Vagina (tissue), 2 donors: Measurements from ENCODE around the gene PRMT2.

Experiments
- POLR2A ChIP-seq, 2 donors: fragments of 450-650 bp; IDR thresholded peaks; one replicate each; pipeline ENCODE4 v1.6.1; 2017; ENCODE audit warnings: antibody characterized with exemption in 2 of 2, mild to moderate bottlenecking in 2 of 2, moderate library complexity in 2 of 2
- POLR2AphosphoS5 ChIP-seq, 2 donors: sonication (generic); formaldehyde crosslinking; IDR thresholded peaks; one replicate each; pipeline ENCODE4 v1.9.0; 2017; ENCODE audit warnings: antibody characterized with exemption in 2 of 2, mild to moderate bottlenecking in 2 of 2, low read depth in 1 of 2; ENCODE audit not compliant: insufficient read depth in 1 of 2
- TF ChIP-seq, protein P1 (sequence below), 3 experiments: fragments of 450-650 bp in 2 of 3; fragments of 200-600 bp in 1 of 3; sonication (generic) in 1 of 3; IDR thresholded peaks; one replicate each; pipeline ENCODE4 v1.5.1; 2017 to 2019; ENCODE audit warnings: antibody characterized with exemption in 3 of 3, mild to moderate bottlenecking in 2 of 3, moderate library complexity in 2 of 3

DNA sequence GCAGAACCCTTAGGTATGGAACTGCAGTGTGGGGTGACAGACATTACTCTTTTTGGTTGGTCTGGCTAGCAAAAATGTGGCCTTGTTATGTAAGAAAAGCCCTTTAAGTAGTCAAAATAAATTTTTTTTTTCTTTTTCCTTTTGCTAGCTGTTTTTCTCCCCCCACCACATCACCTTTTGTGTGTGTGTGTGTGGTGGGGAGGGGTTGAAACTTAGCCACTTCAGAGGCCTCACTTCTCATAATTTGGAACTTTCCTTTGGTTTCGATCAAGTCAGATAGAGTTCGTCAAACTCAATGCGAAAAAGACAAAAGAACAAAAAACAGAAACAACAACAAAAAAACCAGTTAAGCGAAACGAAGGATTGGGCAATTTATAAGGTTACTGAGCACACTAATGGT is 1.9 kb upstream of the PRMT2 start:
- TF ChIP-seq POLR2A (IDR thresholded peaks at IDR 0.05) (no peak), POLR2AphosphoS5 (IDR thresholded peaks at IDR 0.05; ENCODE audit: insufficient read depth in 1 of 2, low read depth in 1 of 2) (no peak)
- TF ChIP-seq, protein P1, sequence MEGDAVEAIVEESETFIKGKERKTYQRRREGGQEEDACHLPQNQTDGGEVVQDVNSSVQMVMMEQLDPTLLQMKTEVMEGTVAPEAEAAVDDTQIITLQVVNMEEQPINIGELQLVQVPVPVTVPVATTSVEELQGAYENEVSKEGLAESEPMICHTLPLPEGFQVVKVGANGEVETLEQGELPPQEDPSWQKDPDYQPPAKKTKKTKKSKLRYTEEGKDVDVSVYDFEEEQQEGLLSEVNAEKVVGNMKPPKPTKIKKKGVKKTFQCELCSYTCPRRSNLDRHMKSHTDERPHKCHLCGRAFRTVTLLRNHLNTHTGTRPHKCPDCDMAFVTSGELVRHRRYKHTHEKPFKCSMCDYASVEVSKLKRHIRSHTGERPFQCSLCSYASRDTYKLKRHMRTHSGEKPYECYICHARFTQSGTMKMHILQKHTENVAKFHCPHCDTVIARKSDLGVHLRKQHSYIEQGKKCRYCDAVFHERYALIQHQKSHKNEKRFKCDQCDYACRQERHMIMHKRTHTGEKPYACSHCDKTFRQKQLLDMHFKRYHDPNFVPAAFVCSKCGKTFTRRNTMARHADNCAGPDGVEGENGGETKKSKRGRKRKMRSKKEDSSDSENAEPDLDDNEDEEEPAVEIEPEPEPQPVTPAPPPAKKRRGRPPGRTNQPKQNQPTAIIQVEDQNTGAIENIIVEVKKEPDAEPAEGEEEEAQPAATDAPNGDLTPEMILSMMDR (IDR thresholded peaks at IDR 0.05) = no peak
